Stimulated activated naive CD8-positive, alpha-beta T cell treated with anti-CD3 and anti-CD28 coated beads, Interleukin-15, amount 100 ng/mL, for 72 hours (primary cell): ENCODE results near the gene SRSF2.

ENCODE experiments used
- ATAC-seq: fragments of 150-1000 bp; cut with Tn5 transposase; 2 replicates; pipeline ENCODE4 v1.10.0; 2021; ENCODE audit warnings: mild to moderate bottlenecking, moderate library complexity
- DNase-seq, 2 donors: peaks; one replicate each; pipeline ENCODE4 v3.0.0; 2021 to 2022
- H3K27ac Mint-ChIP-seq, 2 donors: one replicate each; pipeline ENCODE4 v1.8.0; 2022; ENCODE audit warnings: mild to moderate bottlenecking in 2 of 2, mixed read lengths in 2 of 2, moderate library complexity in 2 of 2
- H3K27me3 Mint-ChIP-seq: one replicate; pipeline ENCODE4 v1.8.0; 2022; ENCODE audit warnings: mixed read lengths
- H3K4me1 Mint-ChIP-seq: one replicate; pipeline ENCODE4 v1.8.0; 2022; ENCODE audit warnings: mild to moderate bottlenecking, mixed read lengths
- H3K4me3 Mint-ChIP-seq, 2 donors: one replicate each; pipeline ENCODE4 v1.8.0; 2022; ENCODE audit warnings: mild to moderate bottlenecking in 2 of 2, mixed read lengths in 2 of 2, moderate library complexity in 1 of 2
- H3K9me3 Mint-ChIP-seq, 2 donors: one replicate each; pipeline ENCODE4 v1.8.0; 2022; ENCODE audit warnings: mixed read lengths in 2 of 2

The SRSF2 gene

DNA sequence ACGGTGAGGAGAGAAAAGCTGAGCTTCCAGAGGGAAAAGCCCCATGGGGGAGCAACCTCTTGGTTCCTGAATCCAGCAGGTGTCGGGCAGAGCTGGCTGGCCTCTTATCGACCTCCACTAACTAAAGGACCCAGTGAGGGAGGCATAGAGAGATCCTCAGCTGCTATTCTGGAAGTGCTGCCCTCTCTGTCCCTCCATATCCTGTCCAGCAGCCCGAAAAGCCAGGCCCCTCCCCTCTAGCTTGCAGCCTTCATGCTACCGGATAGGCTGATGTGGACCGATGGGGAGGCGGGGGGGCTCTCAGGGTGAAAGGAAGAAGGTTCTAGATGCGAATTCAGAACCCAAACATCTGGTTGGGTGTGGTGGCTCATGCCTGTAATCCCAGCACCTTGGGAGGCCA, 51.3 kb downstream of the SRSF2 start:
- Mint-ChIP-seq H3K9me3 (no peaks in the 10 kb centered on the region), H3K27me3 (no peaks in the 10 kb centered on the region), H3K4me1 (peaks cover 8% of the 10 kb centered on the region), H3K27ac (peak overlapping the region in 1 of 2 donors; percentile 28), H3K4me3 (no peak overlapping the region)
- DNase-seq (no peak), ATAC-seq (no peak)

GRCh38 chr17:76685366-76685765, 51.8 kb downstream of the SRSF2 start:
- Mint-ChIP-seq H3K9me3 (no peaks in the 10 kb centered on the region), H3K27ac (peak overlapping the region in 1 of 2 donors; percentile 28), H3K4me1 (peaks cover 8% of the 10 kb centered on the region), H3K27me3 (no peaks in the 10 kb centered on the region), H3K4me3 (no peak overlapping the region)
- DNase-seq (no peak), ATAC-seq (no peak)

DNA sequence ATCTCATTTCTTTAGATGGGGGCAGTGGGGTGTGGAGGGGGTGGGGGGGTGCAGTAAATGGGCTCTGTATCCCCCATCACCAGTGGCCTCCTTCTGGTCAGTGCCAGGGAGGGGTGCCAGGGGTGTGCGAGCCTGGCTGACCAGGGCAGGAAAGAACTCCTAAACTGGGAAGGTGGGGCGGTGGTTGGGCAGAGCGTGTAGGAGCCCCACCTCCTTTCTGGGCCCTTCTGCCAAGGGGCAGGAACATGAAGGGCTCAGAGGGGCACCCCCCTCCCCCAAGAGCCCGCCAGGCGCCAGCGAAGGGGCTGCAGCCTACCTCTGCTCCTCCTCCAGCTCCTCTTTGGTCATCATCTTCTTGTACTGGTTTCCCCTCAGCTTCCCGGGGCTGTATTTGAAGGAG, 52.4 kb downstream of the SRSF2 start:
- H3K4me3 Mint-ChIP-seq = no peak overlapping the region
- DNase-seq (no peak), ATAC-seq (no peak)
- H3K27ac Mint-ChIP-seq = no peak overlapping the region
- peaks cover 8% of the 10 kb centered on the region for H3K4me1 Mint-ChIP-seq
- H3K9me3 Mint-ChIP-seq = no peaks in the 10 kb centered on the region
- no peaks in the 10 kb centered on the region for H3K27me3 Mint-ChIP-seq
